Muscle layer of colon (tissue), 2 donors: Measurements from ENCODE around the gene CFAP97D2.

Source experiments
- H3K27ac ChIP-seq: one replicate; pipeline ENCODE4 v1.7.0; 2013; ENCODE audit warnings: low read depth, mild to moderate bottlenecking, low read length, moderate library complexity
- H3K27me3 ChIP-seq, 2 donors: one replicate each; pipeline ENCODE4 v1.7.0; 2013; ENCODE audit warnings: low read length in 2 of 2, mild to moderate bottlenecking in 2 of 2; ENCODE audit not compliant: insufficient read depth in 2 of 2, control insufficient read depth in 1 of 2
- H3K36me3 ChIP-seq: one replicate; pipeline ENCODE4 v1.7.0; 2013; ENCODE audit warnings: mild to moderate bottlenecking, low read length; ENCODE audit not compliant: insufficient read depth
- H3K4me1 ChIP-seq: one replicate; pipeline ENCODE4 v1.7.0; 2013; ENCODE audit warnings: mild to moderate bottlenecking, low read length; ENCODE audit not compliant: insufficient read depth
- H3K4me3 ChIP-seq, 2 donors: one replicate each; pipeline ENCODE4 v1.7.0; 2013; ENCODE audit warnings: low read length in 2 of 2, low read depth in 1 of 2, mild to moderate bottlenecking in 1 of 2, moderate library complexity in 1 of 2
- H3K9ac ChIP-seq: one replicate; pipeline ENCODE4 v1.7.0; 2013; ENCODE audit warnings: low read length
- H3K9me3 ChIP-seq: one replicate; pipeline ENCODE4 v1.7.0; 2013; ENCODE audit warnings: mild to moderate bottlenecking, low read length
- donor health status: abdominal sarcoma.
- donor health status: Adenocarcinoma of cecum.

The CFAP97D2 gene

DNA sequence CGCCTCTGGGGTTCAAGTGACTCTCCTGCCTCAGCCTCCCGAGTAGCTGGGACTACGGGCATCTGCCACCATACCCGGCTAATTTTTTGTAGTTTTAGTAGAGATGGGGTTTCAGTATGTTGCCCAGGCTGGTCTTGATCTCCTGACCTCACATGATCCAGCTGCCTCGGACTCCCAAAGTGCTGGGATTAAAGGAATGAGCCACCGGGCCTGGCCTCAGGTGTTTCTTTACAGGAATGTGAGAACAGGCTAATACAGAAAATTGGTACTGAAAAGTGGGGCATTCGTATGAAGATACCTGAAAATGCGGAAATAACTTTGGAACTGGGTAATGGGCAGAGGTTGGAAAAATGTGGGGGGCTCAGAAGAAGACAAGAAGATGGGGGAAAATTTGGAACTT lies 52.8 kb downstream of the CFAP97D2 start:
- no peak overlapping the region for H3K27ac ChIP-seq
- H3K9ac ChIP-seq = no peak overlapping the region
- H3K4me1 ChIP-seq = peaks cover 12% of the 10 kb centered on the region
- peaks cover 21 to 24% of the 10 kb centered on the region in 2 donors for H3K27me3 ChIP-seq
- H3K4me3 ChIP-seq = no peak overlapping the region
- no peaks in the 10 kb centered on the region for H3K36me3 ChIP-seq
- H3K9me3 ChIP-seq = no peaks in the 10 kb centered on the region

- H3K4me1 ChIP-seq = peaks cover 12% of the 10 kb centered on the region
- H3K36me3 ChIP-seq = peaks cover 18% of the 10 kb centered on the region
- H3K9ac ChIP-seq = no peak overlapping the region
- peak overlapping the region; percentile 71 for H3K27ac ChIP-seq
- H3K9me3 ChIP-seq = no peaks in the 10 kb centered on the region
- H3K27me3 ChIP-seq = peaks cover 7 to 12% of the 10 kb centered on the region in 2 donors
- H3K4me3 ChIP-seq = peak overlapping the region; percentile 58 to 67
Observed at GRCh38 chr13:114234266-114234644, 55.2 kb downstream of the CFAP97D2 start.

- Histone ChIP-seq H3K27me3 (peaks cover 1 to 10% of the 10 kb centered on the region in 2 donors), H3K4me3 (peak within 1 kb of the TSS; percentile 62 to 67), H3K27ac (peak within 1 kb of the TSS; percentile 71), H3K4me1 (peaks cover 12% of the 10 kb centered on the region), H3K36me3 (peaks cover 18% of the 10 kb centered on the region), H3K9me3 (no peaks in the 10 kb centered on the region), H3K9ac (peak within 1 kb of the TSS; percentile 36)
Observed at GRCh38 chr13:114234645-114235421, 55.8 kb downstream of the CFAP97D2 start, which contains the start of gene CDC16. Gene CDC16 (plus strand): TSS chr13:114234897. CDS start chr13:114235085, 188 bp downstream.

GRCh38 chr13:114235697-114236096 lies 56.6 kb downstream of the CFAP97D2 start:
- Histone ChIP-seq H3K4me3 (peak overlapping the region; percentile 62 to 67), H3K9me3 (no peaks in the 10 kb centered on the region), H3K36me3 (peaks cover 21% of the 10 kb centered on the region), H3K27me3 (peaks cover 0 to 2% of the 10 kb centered on the region in 2 donors), H3K9ac (peak overlapping the region; percentile 36), H3K4me1 (peaks cover 12% of the 10 kb centered on the region), H3K27ac (peak overlapping the region; percentile 54)

DNA sequence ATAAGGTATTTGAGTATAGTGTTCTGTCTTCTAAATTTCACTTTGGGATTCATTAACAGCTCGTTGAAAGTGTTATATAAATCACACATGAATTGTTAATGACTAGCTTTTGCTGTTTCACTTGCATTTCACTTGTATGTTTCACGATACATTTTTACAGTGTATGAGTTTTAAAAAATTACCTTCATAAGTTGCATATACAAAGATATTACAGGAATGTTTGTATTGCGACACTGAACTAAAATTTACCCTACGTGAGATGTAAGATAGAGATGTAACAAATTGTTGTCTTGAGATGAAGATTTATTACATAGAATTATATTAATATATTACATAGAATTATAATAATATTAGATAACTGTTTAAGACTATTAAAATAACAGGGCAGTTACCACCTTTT lies 57.2 kb downstream of the CFAP97D2 start:
- H3K4me3 ChIP-seq = no peak overlapping the region
- H3K27me3 ChIP-seq = no peaks in the 10 kb centered on the region
- no peak overlapping the region for H3K27ac ChIP-seq
- H3K4me1 ChIP-seq = peaks cover 12% of the 10 kb centered on the region
- H3K9ac ChIP-seq = no peak overlapping the region
- no peaks in the 10 kb centered on the region for H3K9me3 ChIP-seq
- H3K36me3 ChIP-seq = peaks cover 26% of the 10 kb centered on the region

- Histone ChIP-seq H3K36me3 (peaks cover 40% of the 10 kb centered on the region), H3K9ac (no peak overlapping the region), H3K9me3 (no peaks in the 10 kb centered on the region), H3K4me3 (no peak overlapping the region), H3K27me3 (no peaks in the 10 kb centered on the region), H3K27ac (no peak overlapping the region), H3K4me1 (peaks cover 12% of the 10 kb centered on the region)
Observed at GRCh38 chr13:114237415-114238112, 58.5 kb downstream of the CFAP97D2 start.

GRCh38 chr13:114241918-114242317 lies 62.9 kb downstream of the CFAP97D2 start:
- Histone ChIP-seq H3K4me1 (no peaks in the 10 kb centered on the region), H3K27me3 (no peaks in the 10 kb centered on the region), H3K36me3 (peaks cover 83% of the 10 kb centered on the region), H3K27ac (no peak overlapping the region), H3K9me3 (no peaks in the 10 kb centered on the region), H3K4me3 (no peak overlapping the region), H3K9ac (no peak overlapping the region)

GRCh38 chr13:114243971-114244370 lies 64.9 kb downstream of the CFAP97D2 start:
- H3K27me3 ChIP-seq = no peaks in the 10 kb centered on the region
- peaks cover 81% of the 10 kb centered on the region for H3K36me3 ChIP-seq
- no peak overlapping the region for H3K27ac ChIP-seq
- H3K4me3 ChIP-seq = no peak overlapping the region
- no peak overlapping the region for H3K9ac ChIP-seq
- no peaks in the 10 kb centered on the region for H3K4me1 ChIP-seq
- no peaks in the 10 kb centered on the region for H3K9me3 ChIP-seq

GRCh38 chr13:114244637-114245036 lies 65.6 kb downstream of the CFAP97D2 start:
- peaks cover 86% of the 10 kb centered on the region for H3K36me3 ChIP-seq

DNA sequence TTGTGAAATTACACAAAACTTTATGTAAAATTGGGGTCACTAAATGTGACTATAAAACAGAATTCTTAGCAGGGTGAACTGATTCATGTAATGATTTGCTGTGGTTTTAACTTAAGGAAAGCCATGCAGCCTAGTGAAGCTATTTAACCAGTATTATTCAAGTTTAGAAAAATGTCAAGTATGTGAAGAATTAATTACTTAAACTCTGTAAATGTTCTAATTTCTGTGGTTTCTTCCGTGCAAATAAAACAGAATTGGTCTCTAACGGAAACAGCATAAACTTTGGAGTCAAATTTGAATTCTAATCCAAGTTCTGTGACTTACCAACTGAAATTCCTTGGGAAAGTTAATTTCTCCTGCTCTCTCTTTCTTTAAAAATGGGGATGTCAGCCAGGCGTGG lies 69.0 kb downstream of the CFAP97D2 start:
- Histone ChIP-seq H3K36me3 (peaks cover 87% of the 10 kb centered on the region), H3K9ac (no peak overlapping the region), H3K27ac (no peak overlapping the region), H3K4me1 (no peaks in the 10 kb centered on the region), H3K4me3 (no peak overlapping the region), H3K9me3 (no peaks in the 10 kb centered on the region), H3K27me3 (no peaks in the 10 kb centered on the region)

More at GRCh38 chr13:114244637-114245036, 65.6 kb downstream of the CFAP97D2 start:
- no peak overlapping the region for H3K27ac ChIP-seq
- H3K9me3 ChIP-seq = no peaks in the 10 kb centered on the region
- H3K4me3 ChIP-seq = no peak overlapping the region
- no peaks in the 10 kb centered on the region for H3K27me3 ChIP-seq
- H3K4me1 ChIP-seq = no peaks in the 10 kb centered on the region
- H3K9ac ChIP-seq = no peak overlapping the region

DNA sequence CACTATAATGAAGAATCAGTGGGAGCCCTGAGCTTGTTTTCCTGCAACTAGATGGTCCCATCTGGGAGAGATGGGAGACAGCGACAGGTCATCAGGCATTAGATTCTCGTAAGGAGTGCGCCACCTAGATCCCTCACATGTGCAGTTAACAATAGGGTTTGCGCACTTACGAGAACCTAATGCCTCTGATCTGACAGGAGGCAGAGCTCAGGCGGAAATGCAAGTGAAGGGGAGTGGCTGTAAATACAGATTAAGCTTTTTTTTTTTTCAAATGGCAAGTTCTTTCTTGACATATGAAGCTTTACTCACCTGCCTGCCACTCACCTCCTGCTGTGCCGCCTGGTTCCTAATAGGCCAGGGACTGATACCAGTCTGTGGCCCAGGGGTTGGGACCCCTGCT lies 70.0 kb downstream of the CFAP97D2 start:
- Histone ChIP-seq H3K27me3 (no peaks in the 10 kb centered on the region), H3K36me3 (peaks cover 79% of the 10 kb centered on the region)

More for the DNA sequence above, 70.0 kb downstream of the CFAP97D2 start:
- no peaks in the 10 kb centered on the region for H3K9me3 ChIP-seq
- no peak overlapping the region for H3K27ac ChIP-seq
- H3K4me3 ChIP-seq = no peak overlapping the region
- H3K4me1 ChIP-seq = no peaks in the 10 kb centered on the region
- no peak overlapping the region for H3K9ac ChIP-seq
